Muscle layer of duodenum (tissue), 2 donors: ENCODE measurements around the gene ARHGAP8.
"Not testable (repeated sequence)": the region's sequence is repeated elsewhere in the genome, so short reads cannot be mapped to it uniquely, and the experiment has no call there.

Experiments
- H3K27ac ChIP-seq: one replicate; pipeline ENCODE4 v1.7.0; 2013; ENCODE audit warnings: mild to moderate bottlenecking, low read length
- H3K27me3 ChIP-seq: one replicate; pipeline ENCODE4 v1.7.0; 2013; ENCODE audit warnings: low read depth, mild to moderate bottlenecking, control low read depth, low read length
- H3K36me3 ChIP-seq, 2 donors: one replicate each; pipeline ENCODE4 v1.7.0; 2013; ENCODE audit warnings: low read length in 2 of 2, control low read depth in 1 of 2, mild to moderate bottlenecking in 1 of 2; ENCODE audit not compliant: insufficient read depth in 2 of 2, control insufficient read depth in 1 of 2
- H3K4me1 ChIP-seq, 2 donors: one replicate each; pipeline ENCODE4 v1.7.0; 2013; ENCODE audit warnings: low read length in 2 of 2, mild to moderate bottlenecking in 2 of 2, control low read depth in 1 of 2, moderate library complexity in 1 of 2; ENCODE audit not compliant: insufficient read depth in 2 of 2, control insufficient read depth in 1 of 2
- H3K4me3 ChIP-seq, 2 donors: one replicate each; pipeline ENCODE4 v1.7.0; 2013; ENCODE audit warnings: low read length in 2 of 2, low read depth in 1 of 2, mild to moderate bottlenecking in 1 of 2
- H3K9me3 ChIP-seq, 2 donors: one replicate each; pipeline ENCODE4 v1.7.0; 2013; ENCODE audit warnings: low read length in 2 of 2, control low read depth in 1 of 2, mild to moderate bottlenecking in 1 of 2; ENCODE audit not compliant: control insufficient read depth in 1 of 2
- donor health status: healthy.

Gene ARHGAP8

GRCh38 chr22:44743247-44743646 is 9.1 kb upstream of the ARHGAP8 start:
- Histone ChIP-seq H3K27me3 (peaks cover 4% of the 10 kb centered on the region), H3K27ac (no peak overlapping the region), H3K4me3 (no peak overlapping the region), H3K9me3 (no peaks in the 10 kb centered on the region), H3K36me3 (no peaks in the 10 kb centered on the region), H3K4me1 (no peaks in the 10 kb centered on the region)

GRCh38 chr22:44743804-44744211 is 8.6 kb upstream of the ARHGAP8 start:
- peaks cover 4% of the 10 kb centered on the region for H3K27me3 ChIP-seq
- no peaks in the 10 kb centered on the region for H3K4me1 ChIP-seq
- no peak overlapping the region for H3K27ac ChIP-seq
- no peaks in the 10 kb centered on the region for H3K9me3 ChIP-seq
- no peak overlapping the region for H3K4me3 ChIP-seq
- H3K36me3 ChIP-seq: no peaks in the 10 kb centered on the region

- Histone ChIP-seq H3K9me3 (no peaks in the 10 kb centered on the region), H3K27me3 (peaks cover 4% of the 10 kb centered on the region), H3K4me3 (no peak overlapping the region), H3K36me3 (no peaks in the 10 kb centered on the region), H3K4me1 (no peaks in the 10 kb centered on the region), H3K27ac (peak overlapping the region; percentile 33)
These were observed 6.3 kb upstream of the ARHGAP8 start for GRCh38 chr22:44745853-44746789.

- not testable (repeated sequence) for H3K9me3 ChIP-seq, H3K36me3 ChIP-seq, H3K4me1 ChIP-seq, H3K27ac ChIP-seq, H3K4me3 ChIP-seq, H3K27me3 ChIP-seq
These were observed 4.6 kb upstream of the ARHGAP8 start for GRCh38 chr22:44747784-44748127.

GRCh38 chr22:44748524-44748923 is 3.9 kb upstream of the ARHGAP8 start:
- H3K27me3 ChIP-seq: peaks cover 4% of the 10 kb centered on the region
- no peaks in the 10 kb centered on the region for H3K9me3 ChIP-seq
- H3K36me3 ChIP-seq: no peaks in the 10 kb centered on the region
- H3K4me3 ChIP-seq: no peak overlapping the region
- H3K27ac ChIP-seq: no peak overlapping the region
- H3K4me1 ChIP-seq: peaks cover 0 to 7% of the 10 kb centered on the region in 2 donors

GRCh38 chr22:44750481-44750880 is 1.9 kb upstream of the ARHGAP8 start:
- H3K4me3 ChIP-seq: no peak overlapping the region
- H3K4me1 ChIP-seq: peaks cover 0 to 7% of the 10 kb centered on the region in 2 donors
- no peaks in the 10 kb centered on the region for H3K9me3 ChIP-seq
- H3K36me3 ChIP-seq: no peaks in the 10 kb centered on the region
- peaks cover 7% of the 10 kb centered on the region for H3K27me3 ChIP-seq
- H3K27ac ChIP-seq: no peak overlapping the region

GRCh38 chr22:44753189-44754042 is 1.0 kb downstream of the ARHGAP8 start:
- peak overlapping the region in 1 of 2 donors; percentile 11 for H3K4me3 ChIP-seq
- no peak overlapping the region for H3K27ac ChIP-seq
- H3K9me3 ChIP-seq: no peaks in the 10 kb centered on the region
- H3K36me3 ChIP-seq: no peaks in the 10 kb centered on the region
- H3K4me1 ChIP-seq: peaks cover 0 to 7% of the 10 kb centered on the region in 2 donors
- H3K27me3 ChIP-seq: peaks cover 3% of the 10 kb centered on the region

GRCh38 chr22:44754998-44755397 is 2.6 kb downstream of the ARHGAP8 start:
- Histone ChIP-seq H3K4me3 (no peak overlapping the region), H3K27ac (no peak overlapping the region), H3K36me3 (no peaks in the 10 kb centered on the region), H3K4me1 (peaks cover 0 to 7% of the 10 kb centered on the region in 2 donors), H3K9me3 (no peaks in the 10 kb centered on the region), H3K27me3 (peaks cover 3% of the 10 kb centered on the region)

- no peaks in the 10 kb centered on the region for H3K36me3 ChIP-seq
- no peaks in the 10 kb centered on the region for H3K9me3 ChIP-seq
- H3K27ac ChIP-seq: no peak overlapping the region
- no peak overlapping the region for H3K4me3 ChIP-seq
- H3K27me3 ChIP-seq: peaks cover 3% of the 10 kb centered on the region
- peaks cover 0 to 7% of the 10 kb centered on the region in 2 donors for H3K4me1 ChIP-seq
These were observed 3.0 kb downstream of the ARHGAP8 start for GRCh38 chr22:44755417-44755816.

- Histone ChIP-seq H3K27ac (no peak overlapping the region), H3K4me3 (no peak overlapping the region)
These were observed 3.6 kb downstream of the ARHGAP8 start for GRCh38 chr22:44755956-44756361.

GRCh38 chr22:44758344-44758973 is 6.1 kb downstream of the ARHGAP8 start:
- H3K27ac ChIP-seq: no peak overlapping the region

More at GRCh38 chr22:44755956-44756361, 3.6 kb downstream of the ARHGAP8 start:
- peaks cover 0 to 7% of the 10 kb centered on the region in 2 donors for H3K4me1 ChIP-seq
- H3K36me3 ChIP-seq: no peaks in the 10 kb centered on the region
- H3K9me3 ChIP-seq: no peaks in the 10 kb centered on the region
- peaks cover 3% of the 10 kb centered on the region for H3K27me3 ChIP-seq

More at GRCh38 chr22:44758344-44758973, 6.1 kb downstream of the ARHGAP8 start:
- no peak overlapping the region for H3K4me3 ChIP-seq
- no peaks in the 10 kb centered on the region for H3K36me3 ChIP-seq
- H3K9me3 ChIP-seq: no peaks in the 10 kb centered on the region
- peaks cover 3% of the 10 kb centered on the region for H3K27me3 ChIP-seq
- no peaks in the 10 kb centered on the region for H3K4me1 ChIP-seq
